Measurements from ENCODE around the gene SYT12.

The SYT12 gene

GRCh38 chr11:67056267-67057204 is 33.6 kb downstream of the SYT12 start, which contains the start of gene RHOD:
RHOD (plus strand) TSS chr11:67056847; CDS start chr11:67056903, 56 bp downstream.
- DNase-seq = no peak

GRCh38 chr11:67057205-67057672 is 34.3 kb downstream of the SYT12 start:
- no peak for DNase-seq

- no peak for DNase-seq
Measured at GRCh38 chr11:67058506-67058905, 35.6 kb downstream of the SYT12 start.

GRCh38 chr11:67059671-67060070 is 36.7 kb downstream of the SYT12 start:
- no peak for DNase-seq

- DNase-seq = no peak
Measured at GRCh38 chr11:67060111-67060522, 37.2 kb downstream of the SYT12 start.

GRCh38 chr11:67062526-67063373 is 39.8 kb downstream of the SYT12 start:
- DNase-seq = no peak

GRCh38 chr11:67066333-67066709 is 43.4 kb downstream of the SYT12 start:
- DNase-seq = no peak

- DNase-seq = peak in 1 of 2 experiments; percentile 31
Measured at GRCh38 chr11:67071420-67072284, 48.7 kb downstream of the SYT12 start.

GRCh38 chr11:67072295-67072694 is 49.4 kb downstream of the SYT12 start:
- no peak for DNase-seq

GRCh38 chr11:67073908-67074307 is 51.0 kb downstream of the SYT12 start:
- no peak for DNase-seq

- DNase-seq = no peak
Measured at GRCh38 chr11:67076202-67076601, 53.3 kb downstream of the SYT12 start.

- no peak for DNase-seq
Measured at GRCh38 chr11:67079065-67079705, 56.3 kb downstream of the SYT12 start.

GRCh38 chr11:67082071-67082791 is 59.3 kb downstream of the SYT12 start:
- no peak for DNase-seq

- no peak for DNase-seq
Measured at GRCh38 chr11:67083786-67084366, 60.9 kb downstream of the SYT12 start.

GRCh38 chr11:67085617-67086016 is 62.7 kb downstream of the SYT12 start:
- no peak for DNase-seq

- DNase-seq = no peak
Measured at GRCh38 chr11:67090717-67091116, 67.8 kb downstream of the SYT12 start.

GRCh38 chr11:67095214-67095507 is 72.2 kb downstream of the SYT12 start:
- no peak for DNase-seq

- peak in 1 of 2 experiments; percentile 19 for DNase-seq
Measured at GRCh38 chr11:67098799-67099429, 76.0 kb downstream of the SYT12 start.

GRCh38 chr11:67099831-67100324 is 76.9 kb downstream of the SYT12 start:
- no peak for DNase-seq
